AG09319 (cell line): ENCODE results near the gene ASTN2.

Experiments
- DNase-seq: peaks from one replicate; pipeline ENCODE4 v3.0.0-alpha.2; 2010; ENCODE audit warnings: low read depth; ENCODE audit errors: extremely low read depth
- CTCF ChIP-seq: IDR thresholded peaks from 2 replicates; pipeline ENCODE4 v1.5.1; 2011; ENCODE audit warnings: low read depth, mild to moderate bottlenecking, inconsistent platforms, low read length, moderate library complexity

Gene ASTN2

GRCh38 chr9:117122953-117123352, 291.9 kb downstream of the ASTN2 start:
- TF ChIP-seq CTCF: no peak
- no peak for DNase-seq

- no peak for TF ChIP-seq CTCF
- DNase-seq: no peak
Measured at GRCh38 chr9:117122102-117122501, 292.8 kb downstream of the ASTN2 start.

DNA sequence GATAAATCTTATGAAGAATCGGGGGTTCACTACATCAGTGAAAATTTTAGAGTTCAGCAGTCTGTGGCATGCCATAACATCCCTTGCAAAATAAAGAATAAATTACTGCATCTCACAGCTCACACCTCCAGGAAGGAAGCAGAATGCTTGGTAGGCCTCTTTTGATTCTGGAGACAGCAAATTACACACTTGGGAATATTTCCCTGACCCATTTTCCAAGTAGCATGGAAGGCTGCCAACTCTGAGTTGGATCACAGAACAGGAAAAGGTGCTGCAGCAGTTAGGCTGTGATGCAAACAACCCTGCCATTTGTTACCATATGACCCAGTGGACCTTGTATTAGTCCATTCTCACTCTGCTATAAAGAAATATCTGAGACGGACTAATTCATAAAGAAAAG, 293.5 kb downstream of the ASTN2 start:
- TF ChIP-seq CTCF: no peak
- DNase-seq: no peak

- no peak for TF ChIP-seq CTCF
- DNase-seq: no peak
Measured at GRCh38 chr9:117120061-117120460, 294.8 kb downstream of the ASTN2 start.

DNA sequence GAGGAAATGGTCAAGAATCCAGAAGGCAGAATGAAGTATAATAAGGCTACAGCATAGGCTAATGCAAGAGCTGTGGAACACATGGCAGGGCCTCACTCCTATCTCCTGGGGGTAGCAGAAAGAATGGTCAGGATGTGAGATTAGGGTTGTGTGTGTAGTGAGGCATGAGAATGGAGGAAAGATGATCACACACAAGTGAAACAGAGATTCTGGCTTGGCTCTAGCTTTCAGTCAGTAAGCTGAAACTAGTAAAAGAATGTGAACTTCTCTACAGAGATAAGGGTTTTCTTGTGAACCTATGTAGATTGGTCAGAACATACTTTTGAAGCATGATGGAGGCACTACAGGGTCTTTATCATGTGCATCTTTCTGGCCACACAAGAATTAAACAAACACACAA, 298.8 kb downstream of the ASTN2 start:
- no peak for DNase-seq
- no peak for TF ChIP-seq CTCF

DNA sequence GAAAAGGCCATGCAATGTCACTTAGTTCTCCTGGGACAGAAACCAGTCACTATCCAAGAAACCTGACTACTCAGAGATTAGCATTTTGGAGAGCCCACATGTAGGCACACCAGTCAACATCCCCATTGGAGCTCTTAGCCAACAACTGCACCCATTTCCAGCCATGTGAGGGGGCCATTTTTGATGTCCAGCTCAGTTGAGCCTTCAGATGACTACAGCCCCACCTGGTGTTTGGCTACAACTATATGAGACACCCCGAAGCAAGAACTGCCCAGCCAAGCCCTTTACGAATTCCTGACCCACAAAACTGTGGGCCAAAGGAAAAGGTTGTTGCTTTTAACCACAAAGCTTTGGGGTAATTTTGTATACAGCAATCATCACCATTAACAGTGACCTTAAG, 300.1 kb downstream of the ASTN2 start:
- no peak for TF ChIP-seq CTCF
- DNase-seq: no peak

DNA sequence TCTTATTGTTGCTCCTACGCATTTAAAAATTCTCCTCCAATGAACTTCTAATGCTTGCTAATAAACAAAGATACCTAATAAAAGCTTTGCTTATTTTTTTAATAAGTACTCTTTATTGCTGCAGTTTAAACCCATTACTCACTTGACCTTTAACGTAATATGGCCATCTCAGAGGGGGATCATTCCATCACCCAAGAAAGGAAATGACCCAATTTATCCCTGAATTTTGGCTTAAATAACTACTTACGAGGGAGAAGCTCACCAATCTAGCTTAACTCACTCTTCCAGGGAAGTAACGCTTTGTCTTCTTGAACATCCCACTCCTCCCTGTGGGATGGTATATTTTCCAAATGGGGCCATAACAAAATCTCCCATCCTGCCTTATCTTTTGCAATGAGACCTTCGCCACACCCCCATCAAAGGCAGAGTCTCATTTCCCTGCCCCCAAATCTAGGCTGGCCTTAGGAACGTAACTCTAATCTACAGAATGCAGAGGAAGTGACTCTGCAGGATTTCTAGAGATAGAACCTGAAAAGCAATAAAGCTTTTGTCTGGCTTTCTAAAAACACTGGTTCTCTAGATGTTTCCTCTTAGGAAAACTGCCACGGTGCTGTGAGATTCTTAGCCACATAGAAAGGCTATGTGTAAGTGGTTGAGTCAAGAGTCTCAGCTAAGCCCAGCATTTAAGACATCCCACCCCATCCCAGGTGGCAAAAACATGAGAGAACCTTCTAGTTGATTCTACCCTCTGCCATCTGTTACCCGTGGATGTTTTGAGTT, 310.0 kb downstream of the ASTN2 start:
- no peak for TF ChIP-seq CTCF
- no peak for DNase-seq
